HL-60 (cell line): Measurements from ENCODE around the gene CNDP2.
A peak's percentile ranks its signal among the peaks of the same experiment; 100 is the strongest.

ENCODE experiments used
- POLR2AphosphoS5 ChIP-seq: IDR thresholded peaks from 2 replicates; pipeline ENCODE4 v1.6.1; 2012; ENCODE audit warnings: low read depth
- SPI1 ChIP-seq: IDR thresholded peaks from 2 replicates; pipeline ENCODE4 v1.6.1; 2012; ENCODE audit warnings: low read depth, mild to moderate bottlenecking, borderline replicate concordance
- TF ChIP-seq, protein P1 (sequence below): IDR thresholded peaks from one replicate; pipeline ENCODE4 v1.5.1; 2011; ENCODE audit warnings: low read length, control low read depth, inconsistent platforms; ENCODE audit not compliant: insufficient read depth

DNA sequence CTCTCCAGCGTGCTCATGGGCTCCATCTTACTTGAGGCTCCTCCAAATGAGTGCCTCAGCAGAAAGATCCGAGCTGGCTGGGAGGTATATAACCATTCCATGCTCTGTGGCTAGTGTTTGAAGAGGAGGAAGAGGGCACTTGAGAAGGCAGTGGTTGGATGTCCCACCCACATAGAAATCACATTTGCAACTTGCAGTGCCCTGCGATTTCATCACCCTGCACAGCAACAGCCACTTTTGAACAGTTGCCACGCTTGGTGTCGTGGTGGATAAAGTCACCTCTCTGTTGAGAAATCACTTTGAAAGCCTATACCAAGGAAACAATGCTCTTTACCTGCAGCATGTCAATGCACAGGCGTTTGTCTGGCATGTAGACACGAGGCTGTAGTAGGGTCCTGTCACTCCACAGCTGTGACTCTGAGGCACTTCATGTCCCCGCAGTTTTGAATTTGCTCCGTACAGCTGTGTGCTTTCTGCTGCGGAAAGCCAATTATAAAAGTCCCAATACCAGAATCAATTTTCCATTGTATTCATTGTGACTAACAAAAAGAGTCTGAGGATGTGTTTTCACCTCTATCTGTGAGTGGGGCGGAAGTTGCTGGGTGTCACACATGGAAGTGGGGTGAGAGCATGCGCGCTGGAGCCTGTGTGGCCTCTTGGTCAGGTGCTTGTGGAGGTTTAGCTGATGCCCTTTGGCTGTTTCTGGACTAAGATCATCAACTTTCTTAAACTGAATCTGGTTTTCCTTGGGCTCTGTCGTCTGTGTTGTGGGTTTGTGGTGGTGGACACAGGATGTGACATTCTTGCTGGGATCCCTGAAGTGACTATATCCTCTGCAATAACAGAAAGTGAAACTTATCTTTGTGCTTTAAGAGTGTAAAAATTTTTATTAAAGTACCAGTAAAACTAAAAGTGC is 2.8 kb downstream of the CNDP2 start:
- TF ChIP-seq POLR2AphosphoS5 = peak; percentile 65
- TF ChIP-seq, protein P1, sequence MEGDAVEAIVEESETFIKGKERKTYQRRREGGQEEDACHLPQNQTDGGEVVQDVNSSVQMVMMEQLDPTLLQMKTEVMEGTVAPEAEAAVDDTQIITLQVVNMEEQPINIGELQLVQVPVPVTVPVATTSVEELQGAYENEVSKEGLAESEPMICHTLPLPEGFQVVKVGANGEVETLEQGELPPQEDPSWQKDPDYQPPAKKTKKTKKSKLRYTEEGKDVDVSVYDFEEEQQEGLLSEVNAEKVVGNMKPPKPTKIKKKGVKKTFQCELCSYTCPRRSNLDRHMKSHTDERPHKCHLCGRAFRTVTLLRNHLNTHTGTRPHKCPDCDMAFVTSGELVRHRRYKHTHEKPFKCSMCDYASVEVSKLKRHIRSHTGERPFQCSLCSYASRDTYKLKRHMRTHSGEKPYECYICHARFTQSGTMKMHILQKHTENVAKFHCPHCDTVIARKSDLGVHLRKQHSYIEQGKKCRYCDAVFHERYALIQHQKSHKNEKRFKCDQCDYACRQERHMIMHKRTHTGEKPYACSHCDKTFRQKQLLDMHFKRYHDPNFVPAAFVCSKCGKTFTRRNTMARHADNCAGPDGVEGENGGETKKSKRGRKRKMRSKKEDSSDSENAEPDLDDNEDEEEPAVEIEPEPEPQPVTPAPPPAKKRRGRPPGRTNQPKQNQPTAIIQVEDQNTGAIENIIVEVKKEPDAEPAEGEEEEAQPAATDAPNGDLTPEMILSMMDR = no peak
- peak; percentile 65; the same call in 1 of the 2 replicates for TF ChIP-seq SPI1
